ENCODE results near the gene MPST.
A peak's percentile ranks its signal among the peaks of the same experiment; 100 is the strongest.
"Not testable (repeated sequence)": the region's sequence is repeated elsewhere in the genome, so short reads cannot be mapped to it uniquely, and the experiment has no call there.

The MPST gene

GRCh38 chr22:37062702-37063381 lies 43.3 kb downstream of the MPST start:
- no peak for DNase-seq

DNA sequence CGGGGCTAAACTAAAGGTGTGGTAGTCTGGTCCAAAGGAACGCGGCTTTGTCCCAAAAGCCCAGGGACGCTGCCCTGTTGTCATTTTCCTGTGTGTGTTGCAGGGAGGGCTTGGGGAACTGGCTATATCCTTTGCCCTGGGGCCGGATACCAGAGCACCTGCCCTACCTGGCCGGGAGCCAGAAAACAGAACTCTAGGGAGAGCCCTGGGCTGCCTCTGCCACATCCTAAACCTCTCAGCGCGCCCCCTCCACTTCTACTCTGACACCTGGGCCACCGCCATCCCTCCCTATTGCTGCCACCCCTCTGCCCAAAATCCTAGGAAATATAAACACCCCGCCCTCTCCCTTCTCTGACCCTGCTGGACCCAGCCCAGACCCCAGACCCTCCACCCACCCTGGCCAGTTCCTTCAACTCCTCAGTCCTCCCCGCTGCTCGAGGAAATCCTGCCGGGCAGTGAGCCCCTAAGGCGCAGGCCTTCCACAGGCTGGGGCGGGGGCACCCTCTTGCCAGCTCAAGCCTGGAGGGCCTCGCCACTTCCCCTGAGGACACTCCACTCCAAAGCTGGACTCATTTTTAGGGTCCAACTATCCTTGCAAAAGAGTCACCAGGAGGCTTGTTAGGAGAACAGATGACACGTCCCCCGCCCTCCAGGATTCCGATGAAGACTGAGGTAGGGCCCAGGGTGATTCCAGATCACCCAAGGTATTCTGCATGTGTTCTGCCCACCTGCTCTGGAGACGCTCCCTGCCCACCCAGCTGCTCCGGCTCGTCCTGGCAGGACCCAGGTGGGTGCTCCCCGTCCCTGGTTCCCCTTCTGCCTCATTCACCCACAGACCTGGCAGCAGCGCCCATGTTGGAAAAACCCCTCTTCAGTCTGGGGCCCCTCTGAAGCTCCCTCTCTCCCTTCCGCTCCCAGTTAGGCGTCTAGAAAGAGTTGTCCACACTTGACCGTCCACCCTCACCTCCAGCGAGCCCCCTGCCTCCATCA lies 44.2 kb downstream of the MPST start:
- DNase-seq, result no peak

DNA sequence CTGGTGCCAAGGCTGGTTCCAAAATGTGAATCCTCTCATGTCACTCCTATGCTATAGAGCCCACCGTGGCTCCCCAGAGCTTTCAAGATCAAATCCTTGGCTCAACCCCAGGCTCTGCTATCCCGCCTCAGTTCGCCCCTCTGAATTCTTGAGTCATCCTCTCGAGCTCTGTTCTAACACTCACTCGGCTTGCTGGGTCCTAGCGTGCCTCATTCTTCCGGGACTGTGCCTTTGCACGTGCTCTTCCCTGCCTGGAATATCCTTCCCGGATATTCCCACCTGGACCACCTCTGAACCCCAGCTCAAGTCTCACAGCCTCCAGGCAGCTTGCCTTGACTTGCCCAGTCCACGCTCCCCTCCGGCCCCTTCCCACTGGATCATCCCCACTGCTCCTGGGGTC lies 45.0 kb downstream of the MPST start:
- no peak for DNase-seq

DNA sequence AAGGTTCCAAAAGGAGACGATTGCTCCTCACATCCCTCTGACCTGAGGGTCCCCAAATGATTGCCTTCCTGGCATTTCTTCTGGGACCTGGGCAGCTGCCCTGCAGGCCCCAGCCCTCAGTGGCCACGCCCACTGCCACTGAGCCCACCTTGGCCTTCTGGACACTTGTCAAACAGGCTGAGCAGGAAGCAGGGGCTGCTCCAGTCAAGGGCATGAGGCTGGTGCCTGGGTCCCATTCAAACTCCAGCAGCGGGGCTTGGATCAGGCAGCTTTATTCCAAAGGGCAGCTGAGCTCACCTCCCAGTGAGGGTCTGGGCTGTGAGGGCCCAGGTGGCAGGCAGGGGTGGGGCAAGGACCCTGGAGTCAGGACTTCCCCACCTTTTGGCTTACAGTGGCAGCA lies 45.6 kb downstream of the MPST start:
- no peak for DNase-seq

DNA sequence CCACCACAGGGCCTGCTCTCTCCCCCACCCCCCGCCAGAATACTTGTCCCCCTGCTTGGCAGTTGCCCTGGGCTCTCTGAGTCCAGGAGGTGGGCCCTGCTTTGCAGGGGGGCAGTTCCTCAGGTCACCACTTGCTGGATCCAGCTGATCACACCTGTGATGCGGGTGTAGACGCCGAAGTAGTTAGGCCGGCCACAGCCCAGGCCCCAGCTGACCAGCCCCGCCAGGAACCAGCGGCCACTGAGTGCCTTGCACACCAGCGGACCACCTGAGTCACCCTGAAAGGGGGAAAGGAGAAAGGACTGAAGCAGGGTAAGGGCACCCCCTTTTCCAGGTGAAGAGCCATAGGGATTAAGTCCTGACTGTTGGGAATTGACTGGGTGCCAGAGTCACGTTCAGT lies 46.4 kb downstream of the MPST start:
- DNase-seq, result no peak

- DNase-seq, result no peak
Observed at GRCh38 chr22:37067428-37067827, 47.9 kb downstream of the MPST start.

GRCh38 chr22:37068859-37069258 lies 49.3 kb downstream of the MPST start:
- no peak for DNase-seq

- DNase-seq, result no peak
Observed at GRCh38 chr22:37069319-37069718, 49.8 kb downstream of the MPST start.

- DNase-seq, result no peak
Observed at GRCh38 chr22:37069719-37070118, 50.2 kb downstream of the MPST start.

- no peak for DNase-seq
Observed at GRCh38 chr22:37070334-37070733, 50.8 kb downstream of the MPST start.

- no peak for DNase-seq
Observed at GRCh38 chr22:37070744-37071143, 51.2 kb downstream of the MPST start.

DNA sequence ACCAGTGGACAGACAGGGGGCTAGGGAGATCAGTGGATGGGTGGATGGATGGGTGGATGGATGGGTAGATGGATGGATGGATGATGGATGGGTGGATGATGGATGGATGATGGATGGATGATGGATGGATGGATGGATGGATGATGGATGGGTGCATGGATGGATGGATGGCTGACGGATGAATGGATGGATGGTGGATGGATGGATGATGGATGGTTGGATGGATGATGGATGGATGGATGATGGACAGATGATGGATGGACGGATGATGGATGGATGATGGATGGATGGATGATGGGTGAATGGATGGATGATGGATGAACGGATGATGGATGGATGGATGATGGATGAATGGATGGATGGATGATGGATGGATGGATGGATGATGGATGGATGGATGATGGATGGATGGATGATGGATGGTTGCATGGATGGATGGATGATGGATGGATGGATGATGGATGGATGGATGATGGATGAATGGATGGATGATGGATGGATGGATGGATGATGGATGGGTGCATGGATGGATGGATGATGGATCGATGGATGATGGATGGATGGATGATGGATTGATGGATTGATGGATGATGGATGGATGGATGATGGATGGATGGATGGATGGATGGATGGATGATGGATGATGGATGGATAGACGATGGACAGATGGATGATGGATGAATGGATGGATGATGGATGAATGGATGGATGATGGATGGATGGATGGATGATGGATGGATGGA lies 52.5 kb downstream of the MPST start:
- DNase-seq, result not testable (repeated sequence)

DNA sequence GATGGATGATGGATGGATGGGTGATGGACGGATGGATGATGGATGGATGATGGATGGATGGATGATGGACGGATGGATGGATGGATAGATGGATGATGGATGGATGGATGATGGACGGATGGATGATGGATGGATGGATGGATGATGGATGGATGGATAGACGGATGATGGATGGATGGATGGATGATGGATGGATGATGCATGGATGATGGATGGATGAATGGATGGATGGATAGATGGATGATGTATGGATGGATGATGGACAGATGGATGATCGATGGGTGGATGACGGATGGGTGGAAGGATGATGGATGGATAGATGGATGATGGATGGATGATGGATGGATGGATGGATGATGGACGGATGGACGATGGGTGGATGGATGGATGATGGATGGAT lies 53.1 kb downstream of the MPST start:
- no peak for DNase-seq

DNA sequence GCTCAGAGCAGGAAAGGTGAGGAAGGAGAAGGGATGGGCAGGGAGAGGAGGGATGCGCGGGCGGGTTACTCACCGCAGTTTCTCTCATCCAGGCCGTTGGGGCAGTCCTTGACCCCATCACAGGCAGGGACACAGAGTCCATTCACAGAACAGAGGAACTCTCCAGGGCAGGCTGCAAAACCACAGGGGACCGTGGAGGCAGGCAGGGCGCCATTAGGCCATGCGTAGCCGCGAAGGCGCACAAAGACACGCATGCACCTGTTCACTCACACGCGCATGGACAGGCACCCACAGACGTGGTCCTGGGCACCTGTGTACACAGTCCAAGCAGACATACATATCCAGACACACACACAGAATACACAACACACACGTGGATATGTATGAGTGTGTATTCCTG lies 55.0 kb downstream of the MPST start:
- DNase-seq, result no peak

- no peak for DNase-seq
Observed at GRCh38 chr22:37075046-37075445, 55.5 kb downstream of the MPST start.

- no peak for DNase-seq
Observed at GRCh38 chr22:37075822-37076433, 56.4 kb downstream of the MPST start.

GRCh38 chr22:37077802-37078448 lies 58.4 kb downstream of the MPST start:
- peak; percentile 88 for DNase-seq

- no peak for DNase-seq
Observed at GRCh38 chr22:37079158-37079557, 59.6 kb downstream of the MPST start.

Data from activated CD8-positive, alpha-beta memory T cell treated with anti-CD3 and anti-CD28 coated beads, Interleukin-2, amount 50 U/mL, for 4 hours (primary cell).